Anterior cingulate cortex (tissue), 58 donors: Measurements from ENCODE around the gene ZDHHC11.
"Not testable (repeated sequence)": the region's sequence is repeated elsewhere in the genome, so short reads cannot be mapped to it uniquely, and the experiment has no call there.

ENCODE experiments used
- DNase-seq, 58 donors: peaks; one replicate each; lab custom pipeline; 2025; lab: John Stamatoyannopoulos, UW

Gene ZDHHC11

GRCh38 chr5:769485-770145 is 81.2 kb downstream of the ZDHHC11 start:
- not testable (repeated sequence) for DNase-seq

GRCh38 chr5:766666-767431 is 83.9 kb downstream of the ZDHHC11 start:
- no peak for DNase-seq

- DNase-seq: no peak
Measured at GRCh38 chr5:765948-766631, 84.7 kb downstream of the ZDHHC11 start.

- DNase-seq: no peak
Measured at GRCh38 chr5:763998-764781, 86.6 kb downstream of the ZDHHC11 start.

GRCh38 chr5:763397-763796 is 87.4 kb downstream of the ZDHHC11 start:
- DNase-seq: no peak

GRCh38 chr5:762996-763395 is 87.8 kb downstream of the ZDHHC11 start:
- DNase-seq: not testable (repeated sequence)

GRCh38 chr5:761854-762710 is 88.7 kb downstream of the ZDHHC11 start:
- DNase-seq: peak in 34 of 58 donors; percentile 18 to 87 (median 52)

- no peak for DNase-seq
Measured at GRCh38 chr5:761059-761771, 89.6 kb downstream of the ZDHHC11 start.

GRCh38 chr5:760363-761058 is 90.3 kb downstream of the ZDHHC11 start:
- no peak for DNase-seq

- no peak for DNase-seq
Measured at GRCh38 chr5:759781-760362, 90.9 kb downstream of the ZDHHC11 start.

- no peak for DNase-seq
Measured at GRCh38 chr5:759111-759751, 91.6 kb downstream of the ZDHHC11 start.

GRCh38 chr5:758698-759053 is 92.1 kb downstream of the ZDHHC11 start:
- DNase-seq: no peak

- peak in 20 of 58 donors; percentile 12 to 79 (median 41) for DNase-seq
Measured at GRCh38 chr5:757931-758697, 92.7 kb downstream of the ZDHHC11 start.

GRCh38 chr5:757346-757930 is 93.3 kb downstream of the ZDHHC11 start:
- no peak for DNase-seq

GRCh38 chr5:756865-757345 is 93.9 kb downstream of the ZDHHC11 start:
- no peak for DNase-seq

- no peak for DNase-seq
Measured at GRCh38 chr5:756171-756570, 94.6 kb downstream of the ZDHHC11 start.
